Measurements from ENCODE around the gene ATXN1.

DNA sequence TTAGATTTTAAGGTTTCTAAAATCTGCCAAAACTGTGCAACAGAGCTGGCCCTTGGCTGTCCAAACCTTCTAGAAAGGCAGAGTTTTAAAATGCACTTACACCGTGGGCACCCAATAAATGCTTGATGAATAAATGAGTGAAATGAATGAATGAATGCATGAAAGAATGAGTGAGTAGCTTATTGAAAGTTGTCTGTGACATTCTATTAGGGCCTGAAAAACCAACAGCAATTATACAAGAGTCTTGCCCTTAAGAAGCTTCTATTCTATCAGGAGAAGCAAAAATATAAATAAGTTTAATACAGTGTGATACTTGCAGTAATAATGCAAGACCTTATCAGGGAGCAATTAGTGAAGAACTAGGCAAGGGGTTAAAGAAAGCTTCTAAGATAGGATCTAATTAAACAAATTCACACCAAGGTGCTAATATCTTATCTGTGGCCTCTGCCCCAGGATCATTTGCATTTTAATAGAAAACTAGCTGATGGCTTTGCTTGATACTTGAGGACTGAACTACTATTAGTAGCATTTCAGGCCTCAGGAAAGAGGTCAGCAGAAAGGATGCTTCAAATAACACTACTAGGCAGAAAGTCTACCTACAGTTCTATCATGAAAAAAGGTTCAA, 292.2 kb downstream of the ATXN1 start:
- TF ChIP-seq CTCF (conservative IDR thresholded peaks at IDR 0.05; ENCODE audit: low read depth, low read length) (no peak), EZH2 (IDR thresholded peaks at IDR 0.05; ENCODE audit: borderline replicate concordance, low read depth, low read length, poor library complexity, severe bottlenecking) (no peak)
